HG03103 (cell line): ENCODE measurements around the gene PBX1.

ENCODE experiments used
- ATAC-seq: cut with Tn5 transposase; IDR thresholded peaks from one replicate; pipeline ENCODE4 v1.9.1; 2021; ENCODE audit warnings: low read depth; ENCODE audit not compliant: unreplicated experiment

The PBX1 gene

DNA sequence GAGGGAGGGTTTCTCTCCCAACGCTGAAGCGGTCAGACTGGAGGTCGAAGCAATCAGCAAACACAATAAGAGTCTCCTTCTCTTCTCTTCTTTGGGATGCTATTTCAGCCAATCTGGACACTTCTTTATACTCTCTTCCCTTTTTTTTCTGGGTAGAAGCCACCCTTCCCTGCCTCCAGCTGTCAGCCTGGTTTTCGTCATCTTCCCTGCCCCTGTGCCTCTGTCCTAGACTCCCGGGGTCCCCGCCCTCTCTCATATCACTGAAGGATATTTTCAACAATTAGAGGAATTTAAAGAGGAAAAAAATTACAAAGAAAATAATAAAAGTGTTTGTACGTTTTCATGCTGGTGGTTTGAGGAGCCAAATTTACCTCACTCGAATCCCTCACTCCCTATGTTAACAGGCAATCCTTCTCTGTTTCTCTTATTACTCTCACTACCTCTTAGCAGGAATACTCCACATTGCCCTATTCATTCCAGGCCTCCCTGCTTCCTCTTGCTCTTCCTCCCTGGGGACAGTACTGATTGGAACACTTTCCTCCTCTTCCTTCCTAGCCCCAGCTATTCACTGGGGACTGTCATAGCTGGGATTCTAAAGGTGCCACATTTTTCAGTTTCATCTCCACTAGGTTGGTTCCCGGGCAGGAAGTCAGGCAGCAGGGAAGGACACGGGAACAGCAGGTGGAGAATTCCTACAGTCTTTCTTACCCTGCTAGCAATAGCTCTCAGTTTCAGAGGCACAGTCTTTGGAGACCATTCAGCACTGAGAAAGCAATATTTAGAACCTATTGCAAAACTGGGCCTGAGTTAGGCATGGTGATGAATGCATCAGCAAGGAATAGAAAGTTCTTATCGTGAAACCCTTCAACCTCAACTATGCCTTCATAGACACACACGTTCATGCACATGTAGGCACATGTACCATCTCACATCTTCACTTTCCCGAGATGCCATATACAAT lies 288.0 kb downstream of the PBX1 start:
- ATAC-seq: no peak

DNA sequence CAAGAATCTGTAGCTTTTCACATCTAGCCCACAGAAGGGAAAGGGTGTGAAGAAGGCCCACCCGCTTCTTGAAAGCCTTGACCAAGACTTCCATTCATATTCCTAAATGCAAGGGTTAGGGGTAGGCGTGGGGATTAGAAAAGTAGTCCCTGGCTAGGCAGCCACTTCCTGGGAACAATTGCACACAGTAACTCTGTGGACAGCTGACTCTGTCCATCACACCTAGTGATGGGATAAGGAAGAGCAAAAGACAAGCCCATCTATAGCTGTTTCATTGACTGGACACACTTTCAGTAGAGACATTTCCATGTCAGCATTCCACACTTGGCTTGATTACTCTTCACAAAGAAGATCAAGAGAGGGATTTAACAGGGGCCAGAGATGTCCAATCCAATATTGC lies 294.2 kb downstream of the PBX1 start:
- no peak for ATAC-seq

- no peak for ATAC-seq
Measured at GRCh38 chr1:164855716-164856329, 296.8 kb downstream of the PBX1 start.

GRCh38 chr1:164856381-164856780 lies 297.4 kb downstream of the PBX1 start:
- no peak for ATAC-seq

- no peak for ATAC-seq
Measured at GRCh38 chr1:164857439-164857838, 298.5 kb downstream of the PBX1 start.

DNA sequence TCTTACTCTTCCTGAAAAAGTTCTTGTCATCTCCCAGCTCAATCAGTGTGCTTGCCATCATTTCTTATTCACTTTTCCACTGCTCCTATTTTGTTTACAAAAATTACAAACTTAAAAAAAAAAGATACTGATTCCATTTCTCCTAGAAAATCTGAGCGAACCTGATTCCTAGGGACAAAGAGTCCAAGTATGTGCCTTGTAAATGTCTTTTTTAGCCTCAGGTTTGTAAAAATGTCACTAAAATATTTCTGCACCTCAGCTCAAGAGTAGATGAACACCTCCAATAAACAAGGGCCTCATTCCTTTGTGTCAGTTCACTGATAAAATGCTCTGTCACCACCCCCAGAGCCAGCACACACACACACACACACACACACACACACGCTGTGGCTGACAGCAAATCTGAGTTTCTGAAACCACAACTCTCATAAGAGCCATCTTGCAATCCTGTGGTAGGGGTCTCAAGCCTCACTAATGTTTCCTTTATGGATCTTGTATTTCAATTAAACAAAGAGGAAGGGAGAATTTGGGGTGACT lies 299.2 kb downstream of the PBX1 start:
- ATAC-seq: no peak

DNA sequence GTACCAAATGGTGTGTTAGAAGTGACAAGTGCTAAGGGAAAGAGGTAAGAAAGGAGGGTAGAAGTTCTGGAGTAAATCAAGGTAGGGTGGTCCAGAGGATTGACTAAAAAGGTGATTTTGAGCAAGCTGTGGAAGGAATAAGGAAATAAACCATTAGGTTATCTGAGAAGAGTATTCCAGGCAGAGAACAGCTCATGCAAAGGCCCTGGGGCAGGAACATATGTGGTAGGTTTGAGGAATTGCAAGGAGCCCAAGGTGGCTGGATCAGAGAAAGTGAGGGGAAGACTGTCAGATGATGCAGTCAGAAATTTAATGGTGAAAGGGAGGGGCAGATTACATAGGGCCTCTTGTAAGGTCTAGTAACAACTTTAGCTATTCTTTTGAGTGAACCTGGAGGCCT lies 302.6 kb downstream of the PBX1 start:
- ATAC-seq: no peak

GRCh38 chr1:164863056-164863455 lies 304.1 kb downstream of the PBX1 start:
- no peak for ATAC-seq

- no peak for ATAC-seq
Measured at GRCh38 chr1:164864161-164864560, 305.2 kb downstream of the PBX1 start.

DNA sequence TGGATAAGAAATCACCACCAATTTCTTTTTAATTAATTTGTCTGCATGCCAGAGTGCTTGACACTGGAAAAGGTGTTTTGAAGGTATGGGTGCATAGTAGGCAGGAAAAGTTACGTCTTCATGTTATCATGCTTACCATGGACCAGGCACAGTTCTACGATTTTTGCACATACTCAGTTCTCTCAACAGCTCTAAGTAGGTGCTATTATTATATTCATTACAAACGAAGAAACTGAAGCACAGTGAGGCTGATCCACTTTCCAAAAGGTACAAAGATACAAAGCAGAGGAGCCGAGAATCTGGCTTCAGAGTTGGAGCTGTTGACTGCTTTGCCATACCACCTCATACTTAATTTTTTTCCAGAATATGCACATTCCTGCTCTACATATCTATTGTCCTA lies 306.4 kb downstream of the PBX1 start:
- no peak for ATAC-seq

GRCh38 chr1:164867590-164867989 lies 308.6 kb downstream of the PBX1 start:
- no peak for ATAC-seq

- ATAC-seq: no peak
Measured at GRCh38 chr1:164868990-164869389, 310.0 kb downstream of the PBX1 start.

DNA sequence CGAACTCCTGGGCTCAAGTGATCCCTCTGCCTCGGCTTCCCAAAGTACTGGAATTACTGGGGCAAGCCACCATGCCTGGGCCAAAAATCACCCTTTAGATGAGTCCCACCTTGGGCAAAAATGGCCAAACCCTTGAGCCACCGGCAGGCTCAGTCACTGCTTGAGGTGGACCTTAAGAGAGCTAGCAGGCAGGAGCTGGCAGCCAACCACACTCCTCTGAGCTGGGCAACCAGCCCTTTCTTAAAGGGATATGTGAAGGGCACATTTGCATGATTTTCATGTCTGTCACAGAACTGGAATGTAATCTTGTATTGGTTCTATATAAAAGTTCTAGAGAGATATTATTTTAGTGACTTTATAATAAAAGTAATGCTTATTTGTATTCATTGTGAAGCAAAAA lies 316.5 kb downstream of the PBX1 start:
- no peak for ATAC-seq

DNA sequence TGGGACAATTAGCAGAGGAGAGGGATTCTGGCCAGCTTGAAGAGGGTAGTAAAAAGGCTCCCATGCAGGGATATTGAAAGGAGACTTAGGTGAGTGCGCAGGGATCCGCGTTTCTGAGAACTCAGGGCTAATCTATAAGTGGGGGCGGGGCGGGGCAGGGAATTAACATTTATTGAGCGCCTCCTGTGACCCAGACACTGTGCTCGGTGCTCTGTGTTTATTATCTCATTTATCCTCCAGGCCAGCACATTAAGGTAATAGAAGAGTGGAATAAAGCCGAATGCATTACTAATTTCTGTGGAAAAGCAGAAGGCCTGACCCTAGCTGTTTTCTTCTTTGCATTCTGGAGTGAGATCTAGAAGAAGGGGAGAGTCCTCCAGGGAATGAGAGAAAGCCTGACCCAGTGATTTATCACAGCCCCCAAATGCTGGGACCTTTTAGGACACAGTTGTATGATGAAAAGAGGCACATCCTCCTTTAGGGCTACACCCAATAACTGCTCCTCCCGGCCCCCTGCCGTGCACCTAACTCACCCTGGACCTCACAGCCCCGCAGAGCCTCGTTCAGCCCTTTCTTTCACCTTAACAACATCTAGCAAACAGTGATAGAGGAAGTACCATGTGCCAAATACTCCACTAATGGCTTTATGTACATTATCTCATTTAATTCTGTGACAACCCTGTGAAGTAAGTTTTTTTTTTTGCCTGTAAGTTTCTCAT lies 317.6 kb downstream of the PBX1 start:
- ATAC-seq: no peak

DNA sequence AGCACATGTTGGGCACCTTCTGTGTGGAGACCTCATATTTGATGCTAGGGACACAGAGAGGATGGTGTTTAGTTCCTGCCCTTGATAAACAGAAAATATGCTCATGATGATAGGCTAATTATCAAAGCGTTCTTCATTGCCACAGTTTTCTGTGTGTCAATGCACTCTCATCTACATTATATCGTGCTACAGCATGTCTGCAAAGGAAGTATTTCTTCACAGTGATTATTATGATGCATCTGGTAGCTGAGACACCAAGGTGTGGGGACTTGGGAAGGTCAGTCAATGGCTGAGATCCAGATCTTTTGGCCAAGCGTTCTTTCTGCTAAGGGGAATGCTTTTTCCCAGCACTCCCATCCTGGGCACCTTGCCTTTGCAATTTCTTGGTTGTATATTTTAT lies 321.2 kb downstream of the PBX1 start:
- no peak for ATAC-seq

- ATAC-seq: no peak
Measured at GRCh38 chr1:164880644-164881043, 321.7 kb downstream of the PBX1 start.

- no peak for ATAC-seq
Measured at GRCh38 chr1:164885311-164885710, 326.3 kb downstream of the PBX1 start.

DNA sequence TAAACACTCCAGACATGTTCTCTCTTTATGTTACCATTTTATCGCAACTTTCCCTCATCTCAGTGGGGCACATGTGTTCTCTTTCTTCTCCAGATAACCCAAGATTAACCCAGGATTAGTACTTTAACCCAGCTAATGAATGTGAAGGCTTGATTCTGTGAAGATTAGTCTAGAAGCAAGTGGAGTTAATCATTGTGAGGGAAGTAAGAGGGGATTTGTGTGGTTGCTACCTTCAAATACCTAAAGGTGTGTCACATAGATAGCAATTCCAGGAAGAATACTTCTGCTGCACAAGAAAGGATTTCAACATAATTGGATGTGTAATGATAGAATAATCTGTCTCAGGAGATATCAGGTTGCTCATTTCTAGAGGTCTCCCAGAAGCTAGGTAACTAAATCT lies 327.1 kb downstream of the PBX1 start:
- no peak for ATAC-seq

- ATAC-seq: no peak
Measured at GRCh38 chr1:164891615-164892014, 332.6 kb downstream of the PBX1 start.

DNA sequence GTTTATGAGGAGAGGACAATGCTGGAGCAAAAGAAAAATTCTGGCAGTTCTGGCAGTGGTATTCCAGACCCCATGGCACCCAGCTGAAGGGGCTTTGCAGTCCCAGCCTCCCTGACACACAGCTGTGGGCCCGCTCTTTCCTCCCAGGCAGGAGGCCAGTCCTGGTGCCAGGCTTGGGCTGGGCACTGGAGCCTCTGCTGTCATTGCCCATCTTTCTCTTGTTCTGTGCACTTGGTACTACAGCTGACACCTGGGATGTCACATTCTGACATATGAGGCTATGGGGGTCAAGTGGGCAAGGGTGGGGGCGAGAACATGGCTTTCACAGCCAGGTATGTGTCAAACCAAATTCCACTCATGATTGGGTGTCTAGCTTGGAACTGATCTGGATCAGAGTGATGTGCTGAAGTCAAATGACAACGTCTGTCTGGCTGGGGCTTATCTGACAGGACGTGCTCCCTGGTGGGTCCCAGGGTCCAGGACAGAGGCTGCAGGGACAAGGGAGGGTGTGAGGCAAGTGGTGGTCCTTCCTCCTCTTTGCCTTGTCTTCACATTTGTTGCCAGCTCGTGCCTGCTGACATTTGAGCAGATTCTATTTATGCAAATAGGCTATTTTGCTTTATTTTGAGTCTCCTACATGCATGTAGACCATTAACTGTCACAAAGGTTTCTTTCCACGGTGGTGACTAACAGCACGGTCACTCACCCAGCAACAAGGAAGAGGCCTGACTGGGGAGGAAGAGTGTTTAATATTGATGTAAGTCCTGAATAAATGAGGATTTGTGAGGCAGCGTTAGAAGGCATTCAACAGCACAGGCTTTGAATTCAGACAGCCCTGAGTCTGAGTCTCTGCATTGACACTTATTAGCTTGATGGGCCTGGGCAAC lies 336.3 kb downstream of the PBX1 start:
- ATAC-seq: no peak
